Tibial nerve (tissue), 4 donors: Measurements from ENCODE around the gene KCNG3. TPM values are rescaled to one million over a fixed set of nuclear protein-coding genes. Genes with fewer than 3 reads are reported as not detected.

Experiments
- DNase-seq, 2 donors: peaks; one replicate each; pipeline ENCODE4 v3.0.0-alpha.2; 2019; ENCODE audit warnings: low spot score in 2 of 2
- H3K27ac ChIP-seq, 4 donors: fragments of 200-600 bp; sonication (generic) in 3 of 4; one replicate each; pipeline ENCODE4 v1.5.1; 2017 to 2019; ENCODE audit warnings: mild to moderate bottlenecking in 1 of 4
- H3K27me3 ChIP-seq, 2 donors: fragments of 200-600 bp; sonication (generic) in 1 of 2; one replicate each; pipeline versions ENCODE4 v1.5.1 to v1.6.0; 2017 to 2019
- H3K36me3 ChIP-seq, 3 donors: fragments of 200-600 bp; sonication (generic); one replicate each; pipeline ENCODE4 v1.5.1; 2018 to 2019
- H3K4me1 ChIP-seq, 4 donors: fragments of 200-600 bp; sonication (generic) in 3 of 4; one replicate each; pipeline ENCODE4 v1.5.1; 2017 to 2019
- H3K4me3 ChIP-seq, 4 donors: fragments of 200-600 bp; sonication (generic) in 3 of 4; one replicate each; pipeline ENCODE4 v1.5.1; 2017 to 2019; ENCODE audit warnings: mild to moderate bottlenecking in 1 of 4, moderate library complexity in 1 of 4
- H3K9me3 ChIP-seq, 4 donors: fragments of 200-600 bp; sonication (generic) in 3 of 4; one replicate each; pipeline ENCODE4 v1.5.1; 2017 to 2019
- EP300 ChIP-seq, 2 donors: sonication (generic); formaldehyde crosslinking; IDR thresholded peaks; one replicate each; pipeline ENCODE4 v1.6.1; 2017; ENCODE audit warnings: antibody characterized with exemption in 2 of 2, mild to moderate bottlenecking in 1 of 2
- POLR2A ChIP-seq, 2 donors: fragments of 450-650 bp; IDR thresholded peaks; one replicate each; pipeline ENCODE4 v1.6.1; 2017; ENCODE audit warnings: antibody characterized with exemption in 2 of 2, mild to moderate bottlenecking in 2 of 2, moderate library complexity in 2 of 2
- WGBS, 2 donors: methylation state at CpG; one replicate each; pipeline ENCODE4 v1.1.5; 2018; 5-methylcytosine and 5-hydroxymethylcytosine counted together
- total RNA-seq, 4 donors: library from RNA; depleted of rRNA; stranded (reverse); fragments of >200 nt; gene quantifications; one replicate each; pipeline ENCODE4 v1.1.0, GENCODE V29; 2016
- TF ChIP-seq, protein P1 (sequence below), 5 experiments: fragments of 200-600 bp in 3 of 5; fragments of 450-650 bp in 2 of 5; sonication (generic) in 3 of 5; IDR thresholded peaks; one replicate each; pipeline ENCODE4 v1.5.1; 2016 to 2019; ENCODE audit warnings: antibody characterized with exemption in 5 of 5, mild to moderate bottlenecking in 3 of 5, moderate library complexity in 2 of 5

Gene KCNG3
- total RNA-seq, 4 donors from 2014 or later = 6.6 to 17.8 (median 9.9) TPM

DNA sequence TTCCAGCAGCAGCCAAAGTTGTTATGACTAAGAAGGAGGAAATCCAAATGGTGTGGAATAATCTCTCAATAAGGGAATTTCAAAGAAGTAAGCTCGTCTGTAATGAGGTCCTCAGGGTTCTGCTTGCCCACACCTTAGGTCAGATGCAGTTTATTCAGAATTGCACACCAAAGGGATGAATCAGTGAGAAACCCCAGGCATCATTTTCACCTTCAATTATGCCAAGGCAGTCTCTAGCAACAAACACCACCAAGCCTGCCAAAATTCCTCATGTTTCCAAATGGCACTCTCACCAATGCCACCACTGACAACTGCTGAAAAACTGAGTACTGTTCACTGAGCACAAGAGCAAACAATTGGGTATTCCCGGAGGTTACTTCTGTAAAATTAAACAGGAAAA lies 43.6 kb downstream of the KCNG3 start:
- Histone ChIP-seq H3K4me1 (peaks cover 0 to 3% (median 0%) of the 10 kb centered on the region in 4 donors), H3K9me3 (no peaks in the 10 kb centered on the region), H3K27me3 (no peaks in the 10 kb centered on the region), H3K27ac (no peak overlapping the region), H3K36me3 (no peaks in the 10 kb centered on the region), H3K4me3 (no peak overlapping the region)
- TF ChIP-seq, protein P1, sequence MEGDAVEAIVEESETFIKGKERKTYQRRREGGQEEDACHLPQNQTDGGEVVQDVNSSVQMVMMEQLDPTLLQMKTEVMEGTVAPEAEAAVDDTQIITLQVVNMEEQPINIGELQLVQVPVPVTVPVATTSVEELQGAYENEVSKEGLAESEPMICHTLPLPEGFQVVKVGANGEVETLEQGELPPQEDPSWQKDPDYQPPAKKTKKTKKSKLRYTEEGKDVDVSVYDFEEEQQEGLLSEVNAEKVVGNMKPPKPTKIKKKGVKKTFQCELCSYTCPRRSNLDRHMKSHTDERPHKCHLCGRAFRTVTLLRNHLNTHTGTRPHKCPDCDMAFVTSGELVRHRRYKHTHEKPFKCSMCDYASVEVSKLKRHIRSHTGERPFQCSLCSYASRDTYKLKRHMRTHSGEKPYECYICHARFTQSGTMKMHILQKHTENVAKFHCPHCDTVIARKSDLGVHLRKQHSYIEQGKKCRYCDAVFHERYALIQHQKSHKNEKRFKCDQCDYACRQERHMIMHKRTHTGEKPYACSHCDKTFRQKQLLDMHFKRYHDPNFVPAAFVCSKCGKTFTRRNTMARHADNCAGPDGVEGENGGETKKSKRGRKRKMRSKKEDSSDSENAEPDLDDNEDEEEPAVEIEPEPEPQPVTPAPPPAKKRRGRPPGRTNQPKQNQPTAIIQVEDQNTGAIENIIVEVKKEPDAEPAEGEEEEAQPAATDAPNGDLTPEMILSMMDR (IDR thresholded peaks at IDR 0.05) = no peak
- no peak for TF ChIP-seq POLR2A (IDR thresholded peaks at IDR 0.05)
- TF ChIP-seq EP300 (IDR thresholded peaks at IDR 0.05) = no peak
- 48 to 50% methylated on average over 2 of the region's 2 CpGs for WGBS, 2 donors
- DNase-seq = no peak

DNA sequence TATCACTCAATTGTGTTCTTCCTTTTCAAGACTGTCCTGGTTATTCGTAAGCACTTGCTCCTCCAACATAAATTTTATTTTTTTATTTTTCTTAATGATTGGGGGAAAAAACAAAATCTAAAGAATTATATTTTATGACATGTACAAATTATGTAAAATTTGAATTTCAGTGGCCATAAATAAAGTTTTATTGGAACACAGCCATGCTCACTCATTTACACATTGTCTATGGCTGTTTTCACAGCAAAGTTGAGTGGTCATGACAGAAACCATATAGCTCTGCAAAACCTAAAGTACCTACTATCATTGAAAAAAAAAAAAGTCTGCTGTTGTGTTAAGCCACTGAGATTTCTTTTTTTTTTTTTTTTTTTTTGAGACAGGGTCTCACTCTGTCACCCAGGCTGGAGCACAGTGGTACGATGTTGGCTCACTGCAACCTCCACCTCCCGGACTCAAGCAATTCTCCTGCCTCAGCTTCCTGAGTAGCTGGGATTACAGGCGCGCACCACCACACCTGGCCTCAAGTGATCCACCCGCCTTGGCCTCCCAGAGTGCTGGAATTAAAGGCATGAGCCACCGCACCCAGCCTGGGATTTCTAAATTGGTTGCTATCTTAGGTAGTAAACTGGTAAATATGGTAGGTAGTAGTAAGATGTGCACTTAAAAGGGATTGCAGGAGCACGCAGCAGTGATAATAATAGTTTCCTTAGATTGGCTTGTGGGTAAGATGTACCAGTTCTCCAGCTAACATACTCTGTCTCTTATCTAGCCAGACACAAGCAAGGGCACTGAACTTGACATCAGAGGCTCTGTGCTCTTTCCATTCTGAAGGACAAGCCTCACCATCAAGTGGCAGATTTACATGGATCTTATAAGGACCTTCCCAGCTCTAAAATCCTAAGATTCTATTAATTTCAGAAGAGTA lies 44.4 kb downstream of the KCNG3 start:
- Histone ChIP-seq H3K9me3 (no peaks in the 10 kb centered on the region), H3K36me3 (no peaks in the 10 kb centered on the region), H3K27me3 (no peaks in the 10 kb centered on the region), H3K4me1 (peaks cover 0 to 3% (median 0%) of the 10 kb centered on the region in 4 donors), H3K4me3 (no peak overlapping the region), H3K27ac (no peak overlapping the region)
- TF ChIP-seq EP300 (IDR thresholded peaks at IDR 0.05) (no peak), POLR2A (IDR thresholded peaks at IDR 0.05) (no peak)
- TF ChIP-seq, protein P1 (IDR thresholded peaks at IDR 0.05) = no peak
- 89 to 97% methylated on average over 8 of the region's 8 CpGs for WGBS, 2 donors
- DNase-seq = no peak

DNA sequence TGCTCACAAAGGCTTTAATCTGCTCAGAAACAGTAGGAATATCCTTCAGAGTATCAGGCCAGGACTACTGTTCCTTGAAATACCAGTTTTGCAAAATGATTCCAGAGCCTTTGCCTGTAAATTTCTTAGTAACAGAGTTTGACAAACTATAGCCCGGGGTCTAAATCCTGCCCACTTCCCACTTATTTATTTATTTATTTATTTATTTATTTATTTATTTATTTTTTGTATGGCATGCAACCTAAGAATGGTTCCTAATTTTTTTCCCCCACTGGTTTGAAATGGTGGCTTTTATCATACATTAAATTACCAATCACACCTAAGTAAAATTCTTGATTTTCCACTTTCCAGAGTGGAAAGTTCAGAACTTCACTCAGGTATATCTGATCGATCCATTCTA lies 45.6 kb downstream of the KCNG3 start:
- no peak for DNase-seq
- H3K36me3 ChIP-seq = no peaks in the 10 kb centered on the region
- H3K27me3 ChIP-seq = no peaks in the 10 kb centered on the region
- H3K9me3 ChIP-seq = no peaks in the 10 kb centered on the region
- peaks cover 0 to 3% (median 0%) of the 10 kb centered on the region in 4 donors for H3K4me1 ChIP-seq
- WGBS, 2 donors = 90 to 92% methylated on average over 2 of the region's 2 CpGs
- TF ChIP-seq, protein P1 (IDR thresholded peaks at IDR 0.05) = no peak
- TF ChIP-seq EP300 (IDR thresholded peaks at IDR 0.05) = no peak
- no peak for TF ChIP-seq POLR2A (IDR thresholded peaks at IDR 0.05)
- H3K4me3 ChIP-seq = no peak overlapping the region
- no peak overlapping the region for H3K27ac ChIP-seq

DNA sequence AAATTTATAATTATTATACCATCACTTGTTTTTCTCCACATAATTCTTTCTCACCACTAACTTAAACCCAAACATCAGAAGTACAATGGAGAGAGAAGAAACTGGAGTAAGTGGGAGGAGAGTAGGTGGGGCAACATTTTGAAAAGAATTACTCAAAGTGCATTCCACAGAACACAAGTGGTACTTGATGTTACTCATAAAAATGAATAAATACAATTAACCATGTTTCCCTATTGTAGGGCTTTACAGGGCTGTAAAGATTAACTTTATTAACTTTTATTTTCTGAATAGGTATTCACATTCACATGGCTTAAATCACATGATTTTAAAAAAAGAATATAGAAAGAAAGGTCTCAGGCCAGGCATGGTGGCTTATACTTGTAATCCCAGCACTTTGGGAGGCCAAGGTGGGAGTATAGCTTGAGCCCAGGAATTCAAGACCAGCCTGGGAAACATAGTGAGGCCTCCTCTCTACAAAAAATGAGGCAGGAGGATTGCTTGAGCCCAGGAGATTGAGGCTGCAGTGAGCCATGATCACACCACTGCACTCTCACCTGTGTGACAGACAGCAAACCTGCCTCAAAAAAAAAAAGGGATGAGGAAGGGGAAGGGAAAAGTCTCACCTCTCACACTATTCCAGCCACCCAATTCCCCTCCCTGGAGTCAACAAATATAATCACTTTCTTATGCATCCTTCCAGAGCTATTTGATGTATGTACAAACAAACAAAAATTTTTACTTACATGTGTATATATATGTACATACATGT lies 47.1 kb downstream of the KCNG3 start:
- Histone ChIP-seq H3K36me3 (no peaks in the 10 kb centered on the region), H3K27ac (no peak overlapping the region), H3K4me1 (peaks cover 0 to 3% (median 0%) of the 10 kb centered on the region in 4 donors), H3K4me3 (no peak overlapping the region), H3K9me3 (no peaks in the 10 kb centered on the region), H3K27me3 (no peaks in the 10 kb centered on the region)
- DNase-seq = no peak
- no peak for TF ChIP-seq EP300 (IDR thresholded peaks at IDR 0.05)
- TF ChIP-seq, protein P1 (IDR thresholded peaks at IDR 0.05) = no peak
- TF ChIP-seq POLR2A (IDR thresholded peaks at IDR 0.05) = no peak
